ENCODE data around the gene CDRT15.
"Not testable (repeated sequence)": the region's sequence is repeated elsewhere in the genome, so short reads cannot be mapped to it uniquely, and the experiment has no call there.

CDRT15 gene

GRCh38 chr17:14236762-14237161, at the start of gene CDRT15:
Gene CDRT15 (minus strand): TSS chr17:14236862. CDS start chr17:14236833, 29 bp downstream.
- not testable (repeated sequence) for DNase-seq

GRCh38 chr17:14282726-14283125, 46.1 kb upstream of the CDRT15 start:
- no peak for DNase-seq

GRCh38 chr17:14281530-14281929, 44.9 kb upstream of the CDRT15 start:
- DNase-seq, result no peak

- no peak for DNase-seq
Measured at GRCh38 chr17:14276535-14277250, 40.0 kb upstream of the CDRT15 start.

- DNase-seq, result no peak
Measured at GRCh38 chr17:14270508-14270907, 33.8 kb upstream of the CDRT15 start.

GRCh38 chr17:14269473-14269872, 32.8 kb upstream of the CDRT15 start:
- DNase-seq, result no peak

- peak in 1 of 6 experiments; percentile 2 for DNase-seq
Measured at GRCh38 chr17:14268264-14268663, 31.6 kb upstream of the CDRT15 start.

- DNase-seq, result no peak
Measured at GRCh38 chr17:14261406-14261805, 24.7 kb upstream of the CDRT15 start.

- DNase-seq, result no peak
Measured at GRCh38 chr17:14245629-14246028, 9.0 kb upstream of the CDRT15 start.

GRCh38 chr17:14245002-14245401, 8.3 kb upstream of the CDRT15 start:
- no peak for DNase-seq

- DNase-seq, result not testable (repeated sequence)
Measured at GRCh38 chr17:14239271-14239670, 2.6 kb upstream of the CDRT15 start.

GRCh38 chr17:14236032-14236431, 630 bp downstream of the CDRT15 start:
- not testable (repeated sequence) for DNase-seq

GRCh38 chr17:14235047-14235446, 1.6 kb downstream of the CDRT15 start:
- not testable (repeated sequence) for DNase-seq

GRCh38 chr17:14231187-14231586, 5.5 kb downstream of the CDRT15 start:
- not testable (repeated sequence) for DNase-seq

- DNase-seq, result no peak
Measured at GRCh38 chr17:14228903-14229302, 7.8 kb downstream of the CDRT15 start.

GRCh38 chr17:14227052-14227451, 9.6 kb downstream of the CDRT15 start:
- no peak for DNase-seq

- no peak for DNase-seq
Measured at GRCh38 chr17:14225254-14225980, 11.2 kb downstream of the CDRT15 start.

- DNase-seq, result no peak
Measured at GRCh38 chr17:14222611-14223010, 14.1 kb downstream of the CDRT15 start.

- DNase-seq, result no peak
Measured at GRCh38 chr17:14214271-14214670, 22.4 kb downstream of the CDRT15 start.

GRCh38 chr17:14212401-14212800, 24.3 kb downstream of the CDRT15 start:
- DNase-seq, result no peak

GRCh38 chr17:14211801-14212200, 24.9 kb downstream of the CDRT15 start:
- DNase-seq, result peak in 5 of 6 experiments; percentile 23 to 54 (median 35)

GRCh38 chr17:14211246-14211645, 25.4 kb downstream of the CDRT15 start:
- DNase-seq, result no peak

GRCh38 chr17:14209215-14209614, 27.4 kb downstream of the CDRT15 start:
- no peak for DNase-seq

- DNase-seq, result no peak
Measured at GRCh38 chr17:14207791-14208190, 28.9 kb downstream of the CDRT15 start.
